ENCODE results near the gene CDH20. TPM values are rescaled to one million over a fixed set of nuclear protein-coding genes. Genes with fewer than 3 reads are reported as not detected.
A peak's percentile ranks its signal among the peaks of the same experiment; 100 is the strongest.

The CDH20 gene
- total RNA-seq, 1 donor from 2014 or later: 0.63 TPM

DNA sequence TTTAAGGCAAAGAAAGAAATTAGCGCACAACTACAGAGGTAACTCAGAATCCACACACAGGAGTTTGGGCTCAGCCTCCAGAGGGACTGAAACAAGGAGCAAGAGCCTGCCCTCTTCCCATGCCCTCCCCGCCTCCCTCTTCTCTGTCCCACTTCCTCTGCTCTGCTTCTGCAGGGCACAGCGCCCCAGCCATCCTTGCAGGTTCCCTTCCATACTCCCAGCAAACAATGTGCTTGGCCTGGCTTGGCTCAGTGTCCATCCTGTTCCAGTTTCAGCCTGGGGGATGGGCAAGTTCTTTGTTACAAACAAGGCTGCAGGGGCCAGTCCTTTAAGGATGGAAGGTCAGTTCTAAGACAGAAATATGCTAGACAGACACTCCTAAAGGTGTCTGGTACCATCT, 133.5 kb downstream of the CDH20 start:
- H3K36me3 Mint-ChIP-seq (ENCODE audit: low read depth): no peaks in the 10 kb centered on the region
- TF ChIP-seq, protein P1, sequence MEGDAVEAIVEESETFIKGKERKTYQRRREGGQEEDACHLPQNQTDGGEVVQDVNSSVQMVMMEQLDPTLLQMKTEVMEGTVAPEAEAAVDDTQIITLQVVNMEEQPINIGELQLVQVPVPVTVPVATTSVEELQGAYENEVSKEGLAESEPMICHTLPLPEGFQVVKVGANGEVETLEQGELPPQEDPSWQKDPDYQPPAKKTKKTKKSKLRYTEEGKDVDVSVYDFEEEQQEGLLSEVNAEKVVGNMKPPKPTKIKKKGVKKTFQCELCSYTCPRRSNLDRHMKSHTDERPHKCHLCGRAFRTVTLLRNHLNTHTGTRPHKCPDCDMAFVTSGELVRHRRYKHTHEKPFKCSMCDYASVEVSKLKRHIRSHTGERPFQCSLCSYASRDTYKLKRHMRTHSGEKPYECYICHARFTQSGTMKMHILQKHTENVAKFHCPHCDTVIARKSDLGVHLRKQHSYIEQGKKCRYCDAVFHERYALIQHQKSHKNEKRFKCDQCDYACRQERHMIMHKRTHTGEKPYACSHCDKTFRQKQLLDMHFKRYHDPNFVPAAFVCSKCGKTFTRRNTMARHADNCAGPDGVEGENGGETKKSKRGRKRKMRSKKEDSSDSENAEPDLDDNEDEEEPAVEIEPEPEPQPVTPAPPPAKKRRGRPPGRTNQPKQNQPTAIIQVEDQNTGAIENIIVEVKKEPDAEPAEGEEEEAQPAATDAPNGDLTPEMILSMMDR (conservative IDR thresholded peaks at IDR 0.05): no peak
- H3K27ac Mint-ChIP-seq (ENCODE audit: unreplicated experiment): no peak overlapping the region
- no peaks in the 10 kb centered on the region for H3K9me3 Mint-ChIP-seq
- H3K4me1 Mint-ChIP-seq: peaks cover 28% of the 10 kb centered on the region
- no peak for DNase-seq (ENCODE audit: low read depth, low spot score)
- no peaks in the 10 kb centered on the region for H3K27me3 Mint-ChIP-seq (ENCODE audit: low read depth)
- H3K4me3 Mint-ChIP-seq: no peak overlapping the region

DNA sequence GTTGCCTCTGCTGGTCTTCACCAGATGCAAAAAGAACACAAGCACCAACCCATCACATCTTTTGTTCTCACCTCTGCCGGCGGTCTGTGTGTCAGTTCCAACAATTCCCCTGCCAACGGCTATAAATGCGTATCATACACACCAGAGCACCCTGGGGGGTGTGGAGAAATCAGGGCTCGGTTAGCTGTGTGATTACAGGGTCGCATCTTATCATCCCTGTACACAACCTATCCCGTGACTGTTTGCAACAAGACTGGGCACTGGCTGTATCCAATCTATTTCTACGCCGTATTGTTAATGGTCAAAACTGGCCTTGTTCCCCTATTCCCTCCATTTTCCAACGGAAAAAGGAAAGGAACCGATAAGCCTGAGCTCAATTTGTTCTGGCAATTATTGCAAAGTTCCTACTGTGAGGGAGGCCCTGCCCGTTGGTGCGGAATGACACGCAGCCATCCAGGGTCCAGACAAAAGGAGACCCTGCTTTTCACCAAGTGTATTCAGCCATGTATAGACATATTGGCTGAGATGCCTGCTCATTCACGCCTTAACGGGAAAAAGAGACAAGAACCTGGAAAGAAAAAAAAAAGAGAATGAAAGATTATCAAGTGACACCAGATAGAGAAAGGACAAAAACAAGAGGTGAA, 136.9 kb downstream of the CDH20 start:
- Mint-ChIP-seq H3K9me3 (no peaks in the 10 kb centered on the region), H3K4me3 (peak overlapping the region; percentile 5), H3K36me3 (ENCODE audit: low read depth) (no peaks in the 10 kb centered on the region), H3K4me1 (peaks cover 31% of the 10 kb centered on the region), H3K27ac (ENCODE audit: unreplicated experiment) (no peak overlapping the region), H3K27me3 (ENCODE audit: low read depth) (peaks cover 10% of the 10 kb centered on the region)
- TF ChIP-seq, protein P1 (conservative IDR thresholded peaks at IDR 0.05): no peak
- DNase-seq (ENCODE audit: low read depth, low spot score): no peak

DNA sequence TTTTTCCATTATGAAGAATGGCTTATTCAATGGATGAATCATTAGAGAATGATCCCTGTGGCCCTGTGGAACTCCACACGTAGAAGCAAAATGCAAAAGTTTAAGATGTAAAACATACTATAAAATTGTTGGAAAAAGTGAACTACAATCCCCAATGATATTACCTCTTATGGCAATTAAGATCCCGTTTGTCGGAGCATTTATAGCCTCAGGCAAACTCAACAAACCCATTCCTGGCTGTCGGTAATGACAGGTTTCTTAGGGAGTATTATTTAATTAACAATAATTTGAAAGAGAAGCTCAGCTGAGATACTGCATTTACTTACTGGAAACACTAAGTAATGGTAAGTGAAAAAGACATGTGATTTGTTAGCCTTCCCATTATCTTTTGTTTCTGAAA, 138.3 kb downstream of the CDH20 start:
- H3K36me3 Mint-ChIP-seq (ENCODE audit: low read depth): no peaks in the 10 kb centered on the region
- no peak overlapping the region for H3K27ac Mint-ChIP-seq (ENCODE audit: unreplicated experiment)
- H3K4me1 Mint-ChIP-seq: peaks cover 31% of the 10 kb centered on the region
- DNase-seq (ENCODE audit: low read depth, low spot score): no peak
- H3K9me3 Mint-ChIP-seq: no peaks in the 10 kb centered on the region
- TF ChIP-seq, protein P1 (conservative IDR thresholded peaks at IDR 0.05): no peak
- peaks cover 12% of the 10 kb centered on the region for H3K27me3 Mint-ChIP-seq (ENCODE audit: low read depth)
- H3K4me3 Mint-ChIP-seq: no peak overlapping the region

DNA sequence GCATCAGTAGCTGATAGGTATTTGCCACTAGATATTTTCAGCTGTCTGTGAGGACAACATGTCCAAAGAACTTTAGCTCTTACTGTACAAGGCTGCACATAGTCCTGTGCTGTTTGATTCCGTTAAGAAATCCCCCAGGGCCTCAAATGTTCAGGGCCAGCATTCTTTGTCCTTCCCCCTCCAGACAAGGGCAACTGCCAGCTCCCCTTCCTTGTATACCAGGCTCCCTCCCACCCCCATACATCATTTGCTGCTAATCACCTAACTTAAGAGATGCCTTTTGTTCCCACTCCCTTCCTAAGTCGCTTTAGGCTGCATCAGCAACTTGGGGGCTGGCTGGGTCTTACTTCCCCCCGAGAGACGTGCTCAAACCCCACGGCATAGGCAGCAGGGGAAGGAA, 138.7 kb downstream of the CDH20 start:
- no peaks in the 10 kb centered on the region for H3K36me3 Mint-ChIP-seq (ENCODE audit: low read depth)
- H3K27me3 Mint-ChIP-seq (ENCODE audit: low read depth): peaks cover 12% of the 10 kb centered on the region
- TF ChIP-seq, protein P1 (conservative IDR thresholded peaks at IDR 0.05): no peak
- peak overlapping the region; percentile 39 for H3K27ac Mint-ChIP-seq (ENCODE audit: unreplicated experiment)
- H3K4me1 Mint-ChIP-seq: peaks cover 31% of the 10 kb centered on the region
- no peak for DNase-seq (ENCODE audit: low read depth, low spot score)
- H3K4me3 Mint-ChIP-seq: no peak overlapping the region
- H3K9me3 Mint-ChIP-seq: no peaks in the 10 kb centered on the region

DNA sequence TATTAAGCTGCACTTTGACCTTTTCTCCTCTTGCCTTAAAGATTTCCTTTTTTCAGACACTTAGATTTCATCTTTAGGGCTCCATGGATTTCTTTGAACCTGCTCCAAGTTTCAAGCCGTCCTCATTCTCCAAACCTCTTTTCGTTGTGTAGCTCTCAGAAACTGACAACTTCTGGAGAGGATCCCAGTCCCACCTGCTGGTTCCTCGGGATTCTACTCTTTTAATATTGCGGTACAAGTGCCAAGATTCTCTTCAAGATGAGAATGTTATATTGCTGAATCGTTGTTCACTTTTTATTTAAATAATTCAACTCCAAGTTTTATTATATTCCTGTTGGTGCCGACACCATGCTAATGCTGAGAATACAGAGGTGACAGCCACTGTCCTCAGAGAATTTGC, 141.1 kb downstream of the CDH20 start:
- no peaks in the 10 kb centered on the region for H3K9me3 Mint-ChIP-seq
- H3K27me3 Mint-ChIP-seq (ENCODE audit: low read depth): peaks cover 12% of the 10 kb centered on the region
- DNase-seq (ENCODE audit: low read depth, low spot score): no peak
- H3K36me3 Mint-ChIP-seq (ENCODE audit: low read depth): no peaks in the 10 kb centered on the region
- TF ChIP-seq, protein P1 (conservative IDR thresholded peaks at IDR 0.05): no peak
- H3K27ac Mint-ChIP-seq (ENCODE audit: unreplicated experiment): no peak overlapping the region
- H3K4me1 Mint-ChIP-seq: peaks cover 30% of the 10 kb centered on the region
- no peak overlapping the region for H3K4me3 Mint-ChIP-seq

All from neural crest cell (in vitro differentiated cells).